Stimulated activated CD4-positive, alpha-beta T cell treated with anti-CD3 and anti-CD28 coated beads, Interleukin-12 subunit alpha, Interleukin-12 subunit beta, amount 100 ng/mL, for 4 hours (primary cell): ENCODE measurements around the gene SZT2.
"Not testable (repeated sequence)": the region's sequence is repeated elsewhere in the genome, so short reads cannot be mapped to it uniquely, and the experiment has no call there.

Source experiments
- DNase-seq: peaks from one replicate; pipeline ENCODE4 v3.0.0-alpha.2; 2020

The SZT2 gene

DNA sequence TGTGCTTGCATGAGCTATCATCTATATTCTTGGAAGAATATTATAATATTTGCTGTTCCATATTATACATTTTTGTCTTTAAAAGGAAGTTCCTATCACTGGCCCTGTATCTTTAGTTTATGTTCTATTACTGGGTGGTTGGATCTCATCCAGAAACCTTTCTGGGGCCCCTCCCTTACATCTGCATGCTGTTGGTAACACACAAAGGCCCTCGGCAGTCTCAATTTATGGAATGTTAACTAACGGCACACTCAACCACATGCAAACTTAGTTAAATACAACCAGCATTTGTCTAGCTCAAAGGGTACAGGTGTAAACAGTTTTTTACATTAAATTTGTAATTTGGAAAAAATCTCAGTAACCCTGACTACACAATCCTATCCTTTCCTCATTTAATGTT is 73.8 kb downstream of the SZT2 start:
- DNase-seq, result no peak

DNA sequence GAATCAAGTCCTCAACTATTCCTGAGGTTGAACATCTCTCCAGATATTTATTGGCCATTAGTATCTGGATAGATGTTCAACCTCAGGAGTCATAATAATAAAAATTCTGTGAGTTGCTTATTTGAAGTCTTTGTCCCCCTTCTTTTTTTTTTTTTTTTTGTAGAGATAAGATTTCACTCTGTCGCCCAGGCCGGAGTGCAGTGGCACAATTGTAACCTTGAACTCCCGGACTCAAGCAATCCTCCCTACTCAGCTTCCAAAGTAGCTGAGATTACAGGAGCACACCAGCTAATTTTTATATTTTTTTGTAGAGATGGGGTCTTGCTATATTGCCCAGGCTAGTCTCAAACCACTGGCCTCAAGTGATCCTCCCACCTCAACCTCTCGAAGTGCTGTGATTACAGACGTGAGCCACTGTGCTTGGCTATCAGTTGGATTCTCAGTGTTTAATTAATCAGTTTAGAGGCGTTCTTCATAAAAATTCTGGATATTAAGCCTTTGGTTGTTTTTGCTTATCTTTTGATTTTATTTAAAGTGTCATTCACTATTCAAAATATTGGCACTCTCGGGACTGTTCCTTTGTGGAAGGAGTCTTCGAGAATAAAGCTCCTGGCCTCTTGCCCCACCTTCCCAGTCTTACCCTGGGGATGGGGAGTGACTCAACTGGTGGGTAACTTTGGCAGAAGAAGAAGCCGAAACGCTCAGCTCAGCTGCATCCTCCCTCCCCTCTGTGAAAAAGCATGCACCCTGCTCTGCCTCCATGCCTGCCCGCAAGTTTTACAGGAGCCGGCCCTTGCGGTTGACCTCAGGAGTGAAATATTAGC is 75.2 kb downstream of the SZT2 start:
- no peak for DNase-seq

DNA sequence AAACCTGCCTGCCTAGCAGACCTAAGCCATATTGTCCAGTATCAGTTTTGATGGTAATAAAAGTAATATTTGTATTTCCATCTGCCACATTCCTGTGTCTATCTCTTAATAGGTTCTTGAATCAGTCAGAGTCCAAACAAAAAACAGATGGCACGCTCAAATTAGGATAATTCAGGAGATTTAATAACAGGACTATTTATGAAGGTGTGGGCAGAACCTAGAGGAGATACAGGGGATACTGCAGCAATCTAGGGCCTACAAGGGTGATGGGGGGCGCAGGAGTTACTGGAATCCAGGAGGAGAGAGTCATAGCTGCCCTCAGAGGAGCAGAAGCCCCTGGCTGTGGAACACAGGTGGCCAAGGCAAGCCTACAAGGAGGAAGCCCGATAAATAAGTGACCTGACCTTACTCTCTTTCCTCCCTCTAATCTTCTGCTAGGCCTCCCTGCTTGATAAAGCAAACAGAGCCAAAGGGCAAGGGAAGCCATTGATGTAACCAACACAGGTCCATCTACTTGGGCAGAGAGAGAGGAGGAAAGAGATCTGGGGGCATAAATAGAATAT is 75.9 kb downstream of the SZT2 start:
- no peak for DNase-seq

DNA sequence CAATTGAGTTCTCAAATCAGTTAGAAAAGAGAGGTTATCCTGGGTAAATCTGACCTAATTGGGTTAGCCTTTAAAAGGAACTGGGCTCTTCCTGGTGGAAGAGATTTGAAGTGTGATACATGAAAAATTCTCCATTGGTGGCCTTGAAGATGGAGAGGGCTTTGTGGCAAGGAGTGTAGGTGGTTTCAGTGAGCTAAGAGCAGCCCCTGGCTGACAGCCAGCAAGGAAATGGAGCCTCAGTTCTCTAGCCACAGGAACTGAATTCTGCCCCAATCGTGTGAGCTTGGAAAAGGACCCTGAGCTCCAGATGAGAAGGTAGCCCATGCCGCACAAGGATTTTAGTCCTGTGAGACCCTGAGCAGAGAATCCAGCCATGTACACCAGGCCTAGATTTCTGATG is 76.7 kb downstream of the SZT2 start:
- no peak for DNase-seq

DNA sequence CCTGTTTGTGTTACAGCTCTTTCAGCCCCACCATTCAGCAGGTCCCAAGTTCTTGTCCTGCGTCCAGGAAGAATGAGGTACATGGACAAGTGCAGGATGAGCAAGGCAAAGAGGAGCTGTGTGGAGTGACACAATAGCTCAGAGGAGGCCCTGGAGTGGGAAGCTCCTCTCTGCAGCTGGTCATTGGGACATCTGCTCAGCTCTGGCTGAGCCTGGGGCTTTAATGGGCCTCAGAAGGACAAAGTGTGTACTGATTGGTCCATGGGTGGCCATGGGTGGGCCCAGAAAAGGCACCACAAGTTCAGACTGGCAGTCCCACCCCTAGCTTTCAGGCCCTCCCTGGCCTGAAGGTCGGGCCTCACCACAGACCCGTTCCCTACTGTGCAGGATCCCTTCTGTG is 78.7 kb downstream of the SZT2 start:
- DNase-seq, result no peak

DNA sequence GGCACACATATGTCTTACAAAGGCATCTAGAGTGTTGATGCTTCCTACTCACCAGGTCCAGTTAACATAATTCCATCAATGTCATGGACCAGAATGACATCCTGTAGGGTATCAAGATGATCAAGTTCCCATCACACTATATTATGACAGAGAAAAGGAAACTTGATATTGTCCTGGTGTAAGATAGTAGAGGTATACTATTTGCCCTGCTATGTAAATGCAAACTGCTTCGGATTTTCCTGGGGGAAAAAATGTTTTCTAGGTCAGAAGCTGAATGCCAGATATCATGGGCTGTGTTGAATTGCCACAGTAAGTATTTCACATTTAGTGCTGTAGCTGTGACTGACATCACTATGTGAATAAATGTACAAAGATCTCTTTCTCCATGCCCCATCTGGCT is 80.2 kb downstream of the SZT2 start:
- DNase-seq, result no peak

DNA sequence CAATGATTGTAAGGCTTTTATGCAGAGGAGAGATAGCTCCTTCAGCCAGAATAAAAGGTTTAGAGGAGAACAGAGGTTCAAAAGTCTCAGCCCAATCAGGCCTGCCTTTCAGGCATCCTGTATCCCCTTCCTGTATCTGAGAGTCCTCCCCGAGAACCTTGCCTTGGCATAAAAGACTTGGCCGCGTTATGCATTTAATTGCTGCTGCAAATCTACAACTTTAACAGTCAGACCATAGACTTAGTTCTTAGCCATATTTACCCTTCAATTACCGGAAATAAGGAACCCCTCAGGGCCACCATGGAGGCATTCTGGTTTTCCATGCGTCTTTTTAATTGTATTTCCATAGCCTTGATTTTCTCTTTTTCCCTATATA is 82.4 kb downstream of the SZT2 start:
- no peak for DNase-seq

DNA sequence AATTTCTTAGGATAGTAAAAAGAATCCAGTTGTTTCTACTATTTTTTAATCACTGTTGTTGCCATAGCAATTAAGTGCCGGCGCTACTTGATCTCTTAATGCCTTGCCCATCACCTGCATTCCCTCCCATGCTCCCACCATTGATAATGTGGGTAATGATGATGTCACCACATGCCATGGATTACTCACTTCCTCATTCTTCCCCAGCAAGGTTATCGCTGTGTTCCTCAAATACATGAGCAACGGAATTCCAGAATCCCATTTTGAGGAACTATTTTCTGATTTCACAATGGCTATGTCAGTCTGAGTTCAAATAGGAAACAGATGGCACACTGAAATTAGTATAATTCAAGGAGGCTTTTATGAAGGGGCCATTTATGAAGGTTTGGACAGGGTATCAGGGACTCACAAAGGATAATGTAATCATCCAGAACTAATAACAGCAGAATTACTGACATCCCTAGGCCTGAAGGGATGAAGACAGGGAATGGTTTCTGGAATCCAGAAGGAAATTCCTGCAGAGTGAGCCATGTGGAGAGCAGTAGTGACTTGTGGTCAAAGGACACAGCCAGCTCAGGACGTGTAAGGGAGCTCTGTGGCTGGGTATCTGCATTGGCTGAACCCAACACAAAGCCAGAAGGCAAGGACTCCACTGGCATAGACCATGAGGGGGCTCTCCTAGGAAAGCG is 82.9 kb downstream of the SZT2 start:
- DNase-seq, result not testable (repeated sequence)

DNA sequence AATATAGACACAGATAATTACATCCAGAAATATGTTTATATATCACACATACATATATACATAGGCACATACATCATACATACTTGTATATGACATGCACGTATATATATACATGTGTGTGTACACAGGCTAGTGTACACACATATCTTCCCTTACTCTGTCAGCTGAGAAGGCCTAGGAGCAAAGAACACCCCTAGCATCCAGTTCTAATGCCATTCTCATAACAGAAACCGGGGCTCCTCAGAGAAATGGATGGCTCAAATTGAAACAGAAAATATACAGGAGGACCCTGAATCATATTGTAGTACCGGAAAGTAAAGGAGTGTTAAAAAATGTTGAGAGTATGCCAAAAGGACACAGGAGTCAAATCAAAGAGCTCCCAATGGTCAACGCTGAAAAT is 83.8 kb downstream of the SZT2 start:
- no peak for DNase-seq

DNA sequence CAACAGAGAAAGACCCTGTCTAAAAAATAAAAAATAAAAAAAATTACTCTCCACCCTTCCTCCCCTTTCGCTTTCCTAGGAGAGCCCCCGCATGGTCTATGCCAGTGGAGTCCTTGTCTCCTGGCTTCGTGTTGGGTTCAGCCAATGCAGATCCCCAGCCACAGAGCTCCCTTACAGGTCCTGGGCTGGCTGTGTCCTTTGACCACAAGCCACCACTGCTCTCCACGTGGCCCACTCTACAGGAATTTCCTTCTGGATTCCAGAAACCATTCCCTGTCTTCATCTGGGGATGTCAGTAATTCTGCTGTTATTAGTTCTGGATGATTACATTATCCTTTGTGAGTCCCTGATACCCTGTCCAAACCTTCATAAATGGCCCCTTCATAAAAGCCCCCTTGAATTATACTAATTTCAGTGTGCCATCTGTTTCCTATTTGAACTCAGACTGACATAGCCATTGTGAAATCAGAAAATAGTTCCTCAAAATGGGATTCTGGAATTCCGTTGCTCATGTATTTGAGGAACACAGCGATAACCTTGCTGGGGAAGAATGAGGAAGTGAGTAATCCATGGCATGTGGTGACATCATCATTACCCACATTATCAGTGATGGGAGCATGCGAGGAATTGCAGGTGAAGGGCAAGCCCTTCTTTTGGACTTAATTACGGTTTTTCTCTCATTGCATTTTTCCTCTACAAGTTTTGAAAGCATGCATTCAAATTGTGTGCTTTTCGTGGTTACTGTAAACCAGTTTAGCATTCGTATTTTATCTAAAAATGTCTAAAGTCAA is 86.1 kb downstream of the SZT2 start:
- DNase-seq, result not testable (repeated sequence)

DNA sequence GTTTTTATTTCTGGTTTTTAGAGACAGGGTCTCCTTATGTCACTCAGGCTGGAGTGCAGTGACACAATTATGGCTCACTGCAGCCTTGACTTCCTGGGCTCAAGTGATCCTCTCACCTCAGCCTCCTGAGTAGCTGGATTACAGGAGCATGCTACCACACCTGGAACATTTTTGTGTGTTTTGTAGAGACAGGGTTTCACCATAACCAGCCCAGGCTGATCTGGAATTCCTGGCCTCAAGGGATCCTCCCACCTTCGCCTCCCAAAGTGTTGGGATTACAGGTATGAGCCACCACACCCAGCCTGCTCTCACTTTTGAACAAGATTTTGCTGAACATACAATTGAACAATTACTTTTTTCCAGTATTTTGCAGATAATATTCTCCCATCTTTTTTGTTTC is 88.0 kb downstream of the SZT2 start:
- no peak for DNase-seq

DNA sequence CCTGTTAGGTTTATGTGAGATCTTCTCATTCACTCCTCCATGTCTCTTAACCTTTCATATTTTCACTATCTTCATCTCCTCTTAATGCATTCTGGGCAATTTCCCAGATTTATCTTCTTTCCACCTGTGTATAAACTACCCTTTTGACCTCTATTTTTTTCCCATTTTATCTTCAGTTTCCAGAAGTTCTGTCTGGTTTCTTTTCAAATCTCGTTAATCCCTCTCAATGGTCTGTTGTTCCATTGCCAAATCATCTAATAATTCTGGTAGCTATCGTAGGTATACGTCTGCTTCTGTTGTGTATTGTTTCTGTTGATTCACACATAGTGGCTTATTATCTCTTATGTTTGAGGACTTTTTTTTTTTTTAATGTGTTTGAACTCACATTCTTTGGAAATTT is 89.7 kb downstream of the SZT2 start:
- DNase-seq, result no peak

DNA sequence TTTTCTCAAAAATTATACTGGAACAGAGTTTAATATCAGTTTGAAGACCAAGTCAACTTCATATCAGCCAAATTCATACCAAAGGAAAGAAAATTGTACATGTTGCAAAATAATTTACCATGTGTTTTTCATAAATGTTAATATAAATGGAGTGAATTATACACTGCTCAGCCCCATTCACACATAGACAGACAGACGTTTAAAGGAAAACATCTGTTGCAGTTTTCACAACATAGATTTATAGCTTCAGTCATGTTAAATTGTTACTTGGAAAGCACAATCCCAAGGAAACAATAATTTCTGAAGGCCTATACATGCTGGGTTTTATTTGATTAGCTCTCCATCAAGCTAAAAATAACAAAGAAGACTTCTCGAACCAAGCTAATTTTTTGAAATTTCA is 91.8 kb downstream of the SZT2 start:
- no peak for DNase-seq

DNA sequence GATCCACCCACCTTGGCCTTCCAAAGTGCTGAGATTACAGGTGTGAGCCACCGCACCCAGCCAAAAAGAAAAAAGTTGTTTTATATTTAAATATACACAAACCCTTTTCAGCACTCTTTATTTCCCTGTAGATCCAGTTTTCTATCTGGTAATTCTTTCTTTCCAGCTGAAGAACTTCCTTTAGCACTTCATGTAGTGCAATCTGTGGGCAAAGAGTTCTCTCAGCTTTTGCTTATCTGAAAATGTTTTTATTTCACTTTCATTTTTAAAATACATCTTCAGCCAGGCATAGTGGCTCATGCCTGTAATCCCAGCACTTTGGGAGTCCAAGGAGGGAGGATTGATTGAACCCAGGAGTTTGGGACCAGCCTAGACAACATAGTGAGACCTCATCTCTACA is 92.5 kb downstream of the SZT2 start:
- no peak for DNase-seq

DNA sequence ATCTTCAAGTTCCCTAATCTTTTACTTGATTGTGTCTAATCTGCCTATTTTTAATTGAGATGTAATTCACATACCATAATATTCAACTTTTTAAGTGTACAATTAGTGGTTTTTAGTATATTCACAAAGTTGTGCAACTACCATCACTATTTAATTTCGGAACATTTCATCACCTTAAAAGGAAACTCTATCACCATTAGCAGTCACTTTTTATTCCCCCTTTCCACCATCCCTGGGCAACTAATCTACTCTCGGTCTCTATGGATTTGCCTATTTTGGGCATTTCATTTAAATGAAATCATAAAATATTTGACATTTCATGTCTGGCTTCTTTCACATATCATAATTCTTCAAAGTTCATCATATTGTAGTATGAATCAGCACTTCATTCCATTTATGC is 94.7 kb downstream of the SZT2 start:
- no peak for DNase-seq

DNA sequence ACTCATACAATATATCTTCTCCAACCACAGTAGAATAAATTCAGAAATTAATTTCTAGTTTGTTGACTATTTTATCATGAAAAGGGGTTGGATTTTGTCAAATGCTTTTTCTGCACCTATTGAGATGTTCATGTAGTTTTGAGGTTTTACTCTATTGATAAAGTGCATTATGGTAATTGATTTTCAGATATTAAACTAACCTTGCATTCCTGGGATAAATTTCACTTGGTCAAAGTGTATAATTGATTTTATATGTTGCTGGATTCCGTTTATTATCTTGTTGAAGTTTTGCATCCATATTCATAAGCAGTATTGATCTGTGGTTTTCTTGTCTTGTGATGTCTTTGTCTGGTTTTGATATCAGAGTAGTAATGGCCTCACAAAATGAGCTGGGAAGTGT is 98.5 kb downstream of the SZT2 start:
- DNase-seq, result no peak

DNA sequence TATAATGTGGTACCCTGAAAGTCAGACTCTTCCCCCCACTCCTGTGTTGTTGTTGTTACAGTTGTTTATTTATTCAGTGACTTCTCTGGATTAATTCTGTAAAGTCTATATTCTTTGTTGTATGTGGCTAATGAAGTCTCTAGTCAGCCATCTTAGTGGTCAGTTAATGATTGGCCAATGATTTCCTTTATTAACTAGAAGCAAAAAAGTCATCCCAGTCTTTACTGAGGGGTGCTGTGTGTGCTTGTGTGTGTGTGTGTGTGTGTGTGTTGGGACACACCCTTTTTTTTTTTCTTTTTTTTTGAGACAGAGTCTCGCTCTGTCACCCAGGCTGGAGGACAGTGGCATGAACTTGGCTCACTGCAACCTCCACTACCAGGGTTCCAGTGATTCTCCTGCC is 101.4 kb downstream of the SZT2 start:
- DNase-seq, result no peak

DNA sequence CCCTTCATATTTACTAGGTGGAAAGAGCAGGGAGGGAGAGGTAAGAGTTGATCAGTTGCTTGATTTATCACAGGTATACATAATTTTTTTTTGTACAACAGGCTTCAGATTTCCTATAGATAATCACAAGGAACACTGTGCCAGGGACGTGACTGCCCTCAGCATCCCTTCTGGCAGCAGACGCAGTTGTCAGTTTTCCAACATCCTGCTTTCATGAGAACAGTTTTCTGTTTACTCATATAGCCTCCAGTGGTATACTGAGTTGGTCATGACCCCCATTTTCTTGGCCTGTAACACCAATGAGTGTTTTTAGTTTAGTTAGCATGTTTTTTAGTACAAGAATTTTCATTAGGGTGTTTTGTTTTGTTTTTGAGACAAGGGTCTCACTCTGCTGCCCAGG is 103.1 kb downstream of the SZT2 start:
- no peak for DNase-seq

DNA sequence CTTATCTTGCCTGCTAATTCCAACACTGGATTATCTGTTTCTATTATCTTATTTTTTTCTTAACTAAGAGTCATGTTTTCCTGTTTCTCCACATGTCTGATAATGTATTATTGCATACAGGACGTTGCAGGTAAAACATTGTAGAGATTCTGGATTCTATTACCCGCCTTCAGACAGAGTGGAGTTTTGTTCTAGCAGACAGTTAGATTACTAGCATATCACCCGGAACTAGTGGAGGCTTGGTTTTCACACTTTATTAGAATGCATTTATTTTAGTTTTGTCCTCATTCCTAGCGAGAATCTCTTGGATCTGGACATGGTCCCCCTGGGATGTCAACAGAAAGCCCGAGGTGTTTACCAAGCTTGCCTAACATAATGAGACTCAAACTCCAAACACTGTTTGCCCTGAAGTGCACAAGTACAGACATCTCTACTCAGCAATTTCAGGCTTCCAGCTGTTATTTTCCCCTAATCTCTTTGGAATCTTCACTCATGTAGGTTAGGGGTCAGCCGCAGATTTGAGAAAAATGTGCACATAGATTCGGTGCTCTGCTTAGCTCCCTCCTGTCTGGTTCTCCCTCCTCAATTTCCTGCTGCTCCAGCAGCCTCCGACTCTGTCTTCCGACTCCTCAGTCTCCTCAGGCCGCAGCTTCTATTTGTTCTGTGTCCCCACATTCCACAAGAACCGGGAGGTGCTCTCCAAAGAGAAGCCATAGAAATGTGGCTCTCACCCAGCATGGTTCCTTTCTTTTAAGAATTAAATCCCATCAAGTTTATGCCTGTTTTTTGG is 104.2 kb downstream of the SZT2 start:
- DNase-seq, result no peak

DNA sequence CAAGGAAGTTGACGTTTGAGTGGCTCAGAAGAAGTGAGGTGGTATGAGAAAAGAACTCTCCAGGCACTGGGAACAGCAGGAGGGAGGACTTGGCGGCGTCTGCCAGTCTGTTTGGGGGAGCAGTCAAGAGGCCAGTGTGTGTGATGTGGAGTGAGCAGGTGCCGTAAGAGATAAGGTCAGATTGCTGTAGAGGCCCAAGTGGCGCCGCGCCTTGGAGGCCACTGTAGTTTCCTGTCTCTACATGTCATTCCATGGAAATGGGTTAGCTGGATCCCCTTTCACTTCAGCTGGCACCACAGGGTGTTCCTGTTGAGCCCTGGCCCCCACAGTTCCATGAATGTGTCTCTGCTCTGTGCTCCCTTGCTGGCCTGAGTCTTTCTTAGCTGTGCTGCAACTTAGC is 105.5 kb downstream of the SZT2 start:
- no peak for DNase-seq

DNA sequence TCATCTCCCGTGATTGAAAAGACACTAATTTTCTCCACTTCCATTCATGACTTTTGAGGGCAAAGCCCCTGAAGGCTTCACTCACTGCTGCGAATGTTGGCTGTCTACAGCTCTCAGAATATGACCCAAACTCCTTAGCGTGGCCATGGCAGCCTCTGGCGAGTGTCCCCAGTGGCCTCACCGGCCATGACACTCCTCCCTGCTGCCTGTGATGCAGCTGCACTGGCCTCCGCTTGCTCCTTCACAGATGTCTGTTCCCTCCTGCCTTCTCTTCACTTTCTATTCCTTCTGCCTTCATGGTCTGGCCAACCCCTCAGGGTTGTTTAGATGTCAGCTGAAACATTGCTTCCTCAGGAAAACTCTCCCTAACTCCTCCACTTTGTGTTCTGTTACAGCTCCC is 110.2 kb downstream of the SZT2 start:
- no peak for DNase-seq

DNA sequence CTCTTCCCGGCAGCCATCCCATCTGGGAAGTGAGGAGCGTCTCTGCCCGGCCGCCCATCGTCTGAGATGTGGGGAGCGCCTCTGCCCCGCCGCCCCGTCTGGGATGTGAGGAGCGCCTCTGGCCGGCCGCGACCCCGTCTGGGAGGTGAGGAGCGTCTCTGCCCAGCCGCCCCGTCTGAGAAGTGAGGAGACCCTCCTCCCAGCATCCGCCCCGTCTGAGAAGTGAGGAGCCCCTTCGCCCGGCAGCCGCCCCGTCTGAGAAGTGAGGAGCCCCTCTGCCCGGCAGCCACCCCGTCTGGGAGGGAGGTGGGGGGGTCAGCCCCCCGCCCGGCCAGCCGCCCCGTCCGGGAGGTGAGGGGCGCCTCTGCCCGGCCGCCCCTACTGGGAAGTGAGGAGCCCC is 112.1 kb downstream of the SZT2 start:
- DNase-seq, result not testable (repeated sequence)

DNA sequence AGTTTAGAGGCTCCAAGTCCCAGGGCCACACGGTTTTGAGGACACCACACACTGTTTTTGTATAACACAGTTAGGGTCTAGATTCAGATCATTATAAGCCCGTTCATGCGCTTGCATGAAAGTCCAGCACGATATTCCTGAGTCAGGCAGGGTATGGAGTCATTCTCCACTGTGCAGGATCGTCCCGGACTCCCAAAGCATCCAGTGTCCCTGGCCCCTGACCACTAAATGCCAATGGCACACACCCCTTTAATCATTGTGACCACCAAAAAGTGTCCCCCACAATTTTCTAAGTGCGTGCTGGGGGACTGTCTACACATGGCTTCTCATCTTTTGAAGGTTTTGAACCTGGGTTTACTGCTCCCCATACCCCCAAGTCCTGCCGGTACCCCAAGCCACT is 113.8 kb downstream of the SZT2 start:
- DNase-seq, result no peak
